Measurements from ENCODE around the gene RAX2.

GRCh38 chr19:3814648-3815047 is 42.6 kb upstream of the RAX2 start:
- TF ChIP-seq GATA2 (IDR thresholded peaks at IDR 0.05; ENCODE audit: low read depth, low read length) (no peak), GATA3 (IDR thresholded peaks at IDR 0.05; ENCODE audit: low read depth, low read length) (no peak)

All from SH-SY5Y (cell line).